ENCODE results near the gene COQ2.

COQ2 gene

GRCh38 chr4:83216959-83217683 is 67.5 kb downstream of the COQ2 start:
- no peak for DNase-seq (ENCODE audit: low spot score)

- DNase-seq (ENCODE audit: low spot score), result no peak
Measured at GRCh38 chr4:83214079-83214478, 70.5 kb downstream of the COQ2 start.

All from germinal center (tissue), 1 donor.